NK-92 (cell line): Measurements from ENCODE around the gene MUCL1.

Experiments
- DNase-seq: peaks from one replicate; lab custom pipeline; 2025; ENCODE audit not compliant: unreplicated experiment; lab: John Stamatoyannopoulos, UW

MUCL1 gene

GRCh38 chr12:54891717-54892478 lies 37.6 kb downstream of the MUCL1 start:
- DNase-seq = no peak
